HepG2 (cell line): ENCODE data around the gene TMCC1. TPM values are rescaled to one million over a fixed set of nuclear protein-coding genes. Genes with fewer than 3 reads are reported as not detected.

Experiments
- EHMT2 ChIP-seq: fragments of 200-600 bp; sonication (generic); IDR thresholded peaks from 2 replicates; pipeline ENCODE4 v1.7.0; 2017; ENCODE audit warnings: antibody characterized with exemption, low read depth, low read length, borderline replicate concordance
- HMG20A ChIP-seq: IDR thresholded peaks from 2 replicates; pipeline ENCODE4 v1.6.1; 2016; ENCODE audit warnings: borderline replicate concordance
- KDM5B ChIP-seq: sonication (generic); formaldehyde crosslinking; IDR thresholded peaks from 2 replicates; pipeline ENCODE4 v1.4.0; 2020; ENCODE audit warnings: missing genetic modification reagents, mild to moderate bottlenecking, borderline replicate concordance
- NBN ChIP-seq: fragments of 450-650 bp; conservative IDR thresholded peaks from 2 replicates; pipeline ENCODE4 v1.6.1; 2017
- SP140L ChIP-seq: sonication (generic); formaldehyde crosslinking; IDR thresholded peaks from 2 replicates; pipeline ENCODE4 v1.4.0; 2020; ENCODE audit warnings: missing genetic modification reagents, borderline replicate concordance
- SYNCRIP ChIP-seq: fragments of 200-400 bp; formaldehyde crosslinking; IDR thresholded peaks from 2 replicates; pipeline ENCODE4 v1.6.1; 2018; ENCODE audit warnings: mild to moderate bottlenecking, low read depth, low read length; ENCODE audit not compliant: insufficient read depth
- TEAD3 ChIP-seq: optimal IDR thresholded peaks from 2 replicates; pipeline ENCODE3; 2016; ENCODE audit warnings: borderline replicate concordance
- ZBTB7B ChIP-seq: sonication (generic); formaldehyde crosslinking; IDR thresholded peaks from 2 replicates; pipeline ENCODE4 v1.4.0; 2020; ENCODE audit warnings: missing genetic modification reagents
- ZHX2 ChIP-seq, 2 experiments: sonication (generic) in 1 of 2; formaldehyde crosslinking in 1 of 2; IDR thresholded peaks; 2 replicates each; pipeline versions ENCODE4 v1.6.1 to v1.9.0; 2014 to 2022; ENCODE audit warnings: antibody characterized with exemption in 1 of 2, borderline replicate concordance in 1 of 2, inconsistent platforms in 1 of 2, low read depth in 1 of 2, missing genetic modification reagents in 1 of 2
- ZNF282 ChIP-seq: fragments of 450-650 bp; IDR thresholded peaks from 2 replicates; pipeline ENCODE4 v1.6.1; 2018; ENCODE audit not compliant: partially characterized antibody
- ZNF414 ChIP-seq: sonication (generic); formaldehyde crosslinking; IDR thresholded peaks from 2 replicates; pipeline ENCODE4 v1.5.0; 2020; ENCODE audit warnings: missing genetic modification reagents
- ZNF468 ChIP-seq: sonication (generic); formaldehyde crosslinking; IDR thresholded peaks from 2 replicates; pipeline ENCODE4 v1.8.0; 2022; ENCODE audit warnings: mild to moderate bottlenecking, moderate library complexity, missing genetic modification reagents
- ZNF549 ChIP-seq: sonication (generic); formaldehyde crosslinking; IDR thresholded peaks from 2 replicates; pipeline ENCODE4 v1.5.0; 2020; ENCODE audit warnings: missing genetic modification reagents
- ZNF616 ChIP-seq: sonication (generic); formaldehyde crosslinking; IDR thresholded peaks from 2 replicates; pipeline ENCODE4 v1.5.0; 2020; ENCODE audit warnings: low read depth, mild to moderate bottlenecking, missing genetic modification reagents
- polyA plus RNA-seq, 8 experiments: library from polyadenylated mRNA; depleted of rRNA in 3 of 8; stranded (reverse) in 7 of 8; unstranded in 1 of 8; fragments of >200 nt; fragmentation: Illumina TruSeq in 4 of 8; extraction: Trizol in 4 of 8; gene quantifications; 2 replicates each; pipeline versions ENCODE4 v1.2.1 to v1.2.3, GENCODE V29; 2011 to 2016; ENCODE audit warnings: low read depth in 4 of 8, missing spikeins in 1 of 8, mixed read lengths in 1 of 8; ENCODE audit not compliant: insufficient read depth in 1 of 8
- total RNA-seq, 5 experiments: library from RNA; depleted of rRNA; stranded (reverse); fragments of >200 nt; fragmentation: Illumina TruSeq; extraction: Trizol; gene quantifications; 2 replicates each; pipeline ENCODE4 v1.2.3, GENCODE V29; 2016; ENCODE audit warnings: low read depth in 1 of 5
- TF ChIP-seq, protein P1 (sequence below): sonication (generic); formaldehyde crosslinking; IDR thresholded peaks from 2 replicates; pipeline ENCODE4 v1.4.0; 2020; ENCODE audit warnings: mild to moderate bottlenecking, missing genetic modification reagents
- TF ChIP-seq, protein P2 (sequence below): IDR thresholded peaks from 2 replicates; pipeline ENCODE4 v1.6.1; 2012; ENCODE audit warnings: inconsistent platforms

TMCC1 gene
- total and polyA plus RNA-seq, 2 of the 13 experiments (the other 11 are each of a cell fraction or from before 2014, with no cell fraction given): 12.1 to 264 TPM

DNA sequence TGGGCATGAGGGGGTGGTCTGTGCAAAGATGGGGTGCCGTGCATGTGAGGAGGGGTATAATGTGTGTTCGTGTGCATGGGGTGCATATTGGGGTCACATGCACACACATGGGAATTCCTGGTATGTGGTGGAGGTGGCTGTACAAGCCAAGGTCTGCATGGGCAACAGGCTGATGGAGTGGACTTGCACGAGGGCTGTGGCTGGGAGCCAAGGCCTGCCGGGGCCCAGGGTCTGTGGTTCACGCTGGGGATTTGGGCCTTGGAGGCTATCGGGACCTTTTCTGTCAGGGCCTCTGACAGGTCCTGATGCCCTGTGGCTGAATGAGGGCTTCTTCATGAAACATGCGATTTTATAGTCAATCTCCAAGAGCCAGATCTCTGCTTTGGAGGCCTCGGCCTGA is 277.2 kb downstream of the TMCC1 start (continued):
- TF ChIP-seq, protein P1, sequence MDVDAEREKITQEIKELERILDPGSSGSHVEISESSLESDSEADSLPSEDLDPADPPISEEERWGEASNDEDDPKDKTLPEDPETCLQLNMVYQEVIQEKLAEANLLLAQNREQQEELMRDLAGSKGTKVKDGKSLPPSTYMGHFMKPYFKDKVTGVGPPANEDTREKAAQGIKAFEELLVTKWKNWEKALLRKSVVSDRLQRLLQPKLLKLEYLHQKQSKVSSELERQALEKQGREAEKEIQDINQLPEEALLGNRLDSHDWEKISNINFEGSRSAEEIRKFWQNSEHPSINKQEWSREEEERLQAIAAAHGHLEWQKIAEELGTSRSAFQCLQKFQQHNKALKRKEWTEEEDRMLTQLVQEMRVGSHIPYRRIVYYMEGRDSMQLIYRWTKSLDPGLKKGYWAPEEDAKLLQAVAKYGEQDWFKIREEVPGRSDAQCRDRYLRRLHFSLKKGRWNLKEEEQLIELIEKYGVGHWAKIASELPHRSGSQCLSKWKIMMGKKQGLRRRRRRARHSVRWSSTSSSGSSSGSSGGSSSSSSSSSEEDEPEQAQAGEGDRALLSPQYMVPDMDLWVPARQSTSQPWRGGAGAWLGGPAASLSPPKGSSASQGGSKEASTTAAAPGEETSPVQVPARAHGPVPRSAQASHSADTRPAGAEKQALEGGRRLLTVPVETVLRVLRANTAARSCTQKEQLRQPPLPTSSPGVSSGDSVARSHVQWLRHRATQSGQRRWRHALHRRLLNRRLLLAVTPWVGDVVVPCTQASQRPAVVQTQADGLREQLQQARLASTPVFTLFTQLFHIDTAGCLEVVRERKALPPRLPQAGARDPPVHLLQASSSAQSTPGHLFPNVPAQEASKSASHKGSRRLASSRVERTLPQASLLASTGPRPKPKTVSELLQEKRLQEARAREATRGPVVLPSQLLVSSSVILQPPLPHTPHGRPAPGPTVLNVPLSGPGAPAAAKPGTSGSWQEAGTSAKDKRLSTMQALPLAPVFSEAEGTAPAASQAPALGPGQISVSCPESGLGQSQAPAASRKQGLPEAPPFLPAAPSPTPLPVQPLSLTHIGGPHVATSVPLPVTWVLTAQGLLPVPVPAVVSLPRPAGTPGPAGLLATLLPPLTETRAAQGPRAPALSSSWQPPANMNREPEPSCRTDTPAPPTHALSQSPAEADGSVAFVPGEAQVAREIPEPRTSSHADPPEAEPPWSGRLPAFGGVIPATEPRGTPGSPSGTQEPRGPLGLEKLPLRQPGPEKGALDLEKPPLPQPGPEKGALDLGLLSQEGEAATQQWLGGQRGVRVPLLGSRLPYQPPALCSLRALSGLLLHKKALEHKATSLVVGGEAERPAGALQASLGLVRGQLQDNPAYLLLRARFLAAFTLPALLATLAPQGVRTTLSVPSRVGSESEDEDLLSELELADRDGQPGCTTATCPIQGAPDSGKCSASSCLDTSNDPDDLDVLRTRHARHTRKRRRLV (CRISPR knock-in tag): no peak
- no peak for TF ChIP-seq SYNCRIP
- peak; percentile 64; the same call in 1 of the 2 replicates for TF ChIP-seq KDM5B
- no peak for TF ChIP-seq ZNF282
- peak; percentile 14; the same call in 1 of the 2 replicates for TF ChIP-seq HMG20A (CRISPR knock-in tag)
- peak; percentile 93 for TF ChIP-seq TEAD3 (CRISPR knock-in tag)
- 0 out of 2 replicates have a peak, but pooled peaks have one; percentile 13 for TF ChIP-seq ZBTB7B
- TF ChIP-seq ZHX2 (IDR thresholded peaks at IDR 0.05; ENCODE audit: low read depth): no peak
- no peak for TF ChIP-seq ZHX2 (CRISPR knock-in tag; IDR thresholded peaks at IDR 0.05; ENCODE audit: borderline replicate concordance)
- TF ChIP-seq, protein P2, sequence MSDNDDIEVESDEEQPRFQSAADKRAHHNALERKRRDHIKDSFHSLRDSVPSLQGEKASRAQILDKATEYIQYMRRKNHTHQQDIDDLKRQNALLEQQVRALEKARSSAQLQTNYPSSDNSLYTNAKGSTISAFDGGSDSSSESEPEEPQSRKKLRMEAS: peak; percentile 46; the same call in 1 of the 2 replicates
- TF ChIP-seq ZNF616 (CRISPR knock-in tag): no peak
- no peak for TF ChIP-seq ZNF414 (CRISPR knock-in tag)
- TF ChIP-seq SP140L (CRISPR knock-in tag): no peak
- no peak for TF ChIP-seq ZNF549 (CRISPR knock-in tag)
- no peak for TF ChIP-seq NBN
- TF ChIP-seq ZNF468 (CRISPR knock-in tag): no peak
- TF ChIP-seq EHMT2: no peak
